ENCODE results near the gene KDM4C. TPM values are rescaled to one million over a fixed set of nuclear protein-coding genes. Genes with fewer than 3 reads are reported as not detected.
A peak's percentile ranks its signal among the peaks of the same experiment; 100 is the strongest.

KDM4C gene
- total and polyA plus RNA-seq, 2 of the 13 experiments (the other 11 are each of a cell fraction or from before 2014, with no cell fraction given) = 19.4 to 23.6 TPM

DNA sequence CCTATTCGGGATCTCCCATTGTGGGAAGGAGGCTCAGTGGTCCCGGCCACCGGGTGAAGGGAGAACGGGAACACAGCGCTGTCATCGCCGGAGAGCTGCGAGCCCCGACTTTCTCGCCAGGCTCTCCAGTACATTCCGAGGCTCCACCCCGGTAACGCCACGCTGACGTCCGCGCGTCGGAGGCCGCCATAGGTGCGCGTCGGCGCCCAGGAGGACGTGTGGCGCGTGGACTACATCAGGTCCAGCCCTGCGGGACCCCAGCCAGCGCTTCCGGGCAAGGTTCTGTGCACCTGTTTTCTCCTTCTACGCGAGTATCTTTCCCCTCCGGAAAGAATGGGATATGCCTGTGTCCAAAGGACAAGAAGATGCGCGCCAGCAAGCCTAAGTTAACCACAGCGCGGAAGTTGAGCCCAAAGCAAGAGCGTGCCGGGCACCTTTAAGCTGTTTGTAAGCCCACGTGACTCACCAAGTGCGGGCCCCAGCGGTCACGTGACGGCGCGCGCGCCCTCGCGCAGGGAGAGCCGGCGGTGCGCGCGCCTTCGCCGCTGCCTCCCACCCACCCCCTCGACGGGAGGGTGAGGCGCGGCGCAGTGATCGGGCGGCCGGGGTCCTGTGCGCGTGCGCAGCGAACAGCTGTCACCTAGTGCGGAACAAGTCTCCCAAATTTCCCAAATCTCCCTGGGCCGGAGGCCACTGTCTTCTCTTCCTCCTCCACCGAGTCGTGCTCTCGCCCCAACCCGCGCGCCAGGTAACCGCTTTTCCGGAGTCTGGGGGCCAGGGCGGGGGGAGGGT, at the start of gene KDM4C (continued):
- TF ChIP-seq, protein P1, sequence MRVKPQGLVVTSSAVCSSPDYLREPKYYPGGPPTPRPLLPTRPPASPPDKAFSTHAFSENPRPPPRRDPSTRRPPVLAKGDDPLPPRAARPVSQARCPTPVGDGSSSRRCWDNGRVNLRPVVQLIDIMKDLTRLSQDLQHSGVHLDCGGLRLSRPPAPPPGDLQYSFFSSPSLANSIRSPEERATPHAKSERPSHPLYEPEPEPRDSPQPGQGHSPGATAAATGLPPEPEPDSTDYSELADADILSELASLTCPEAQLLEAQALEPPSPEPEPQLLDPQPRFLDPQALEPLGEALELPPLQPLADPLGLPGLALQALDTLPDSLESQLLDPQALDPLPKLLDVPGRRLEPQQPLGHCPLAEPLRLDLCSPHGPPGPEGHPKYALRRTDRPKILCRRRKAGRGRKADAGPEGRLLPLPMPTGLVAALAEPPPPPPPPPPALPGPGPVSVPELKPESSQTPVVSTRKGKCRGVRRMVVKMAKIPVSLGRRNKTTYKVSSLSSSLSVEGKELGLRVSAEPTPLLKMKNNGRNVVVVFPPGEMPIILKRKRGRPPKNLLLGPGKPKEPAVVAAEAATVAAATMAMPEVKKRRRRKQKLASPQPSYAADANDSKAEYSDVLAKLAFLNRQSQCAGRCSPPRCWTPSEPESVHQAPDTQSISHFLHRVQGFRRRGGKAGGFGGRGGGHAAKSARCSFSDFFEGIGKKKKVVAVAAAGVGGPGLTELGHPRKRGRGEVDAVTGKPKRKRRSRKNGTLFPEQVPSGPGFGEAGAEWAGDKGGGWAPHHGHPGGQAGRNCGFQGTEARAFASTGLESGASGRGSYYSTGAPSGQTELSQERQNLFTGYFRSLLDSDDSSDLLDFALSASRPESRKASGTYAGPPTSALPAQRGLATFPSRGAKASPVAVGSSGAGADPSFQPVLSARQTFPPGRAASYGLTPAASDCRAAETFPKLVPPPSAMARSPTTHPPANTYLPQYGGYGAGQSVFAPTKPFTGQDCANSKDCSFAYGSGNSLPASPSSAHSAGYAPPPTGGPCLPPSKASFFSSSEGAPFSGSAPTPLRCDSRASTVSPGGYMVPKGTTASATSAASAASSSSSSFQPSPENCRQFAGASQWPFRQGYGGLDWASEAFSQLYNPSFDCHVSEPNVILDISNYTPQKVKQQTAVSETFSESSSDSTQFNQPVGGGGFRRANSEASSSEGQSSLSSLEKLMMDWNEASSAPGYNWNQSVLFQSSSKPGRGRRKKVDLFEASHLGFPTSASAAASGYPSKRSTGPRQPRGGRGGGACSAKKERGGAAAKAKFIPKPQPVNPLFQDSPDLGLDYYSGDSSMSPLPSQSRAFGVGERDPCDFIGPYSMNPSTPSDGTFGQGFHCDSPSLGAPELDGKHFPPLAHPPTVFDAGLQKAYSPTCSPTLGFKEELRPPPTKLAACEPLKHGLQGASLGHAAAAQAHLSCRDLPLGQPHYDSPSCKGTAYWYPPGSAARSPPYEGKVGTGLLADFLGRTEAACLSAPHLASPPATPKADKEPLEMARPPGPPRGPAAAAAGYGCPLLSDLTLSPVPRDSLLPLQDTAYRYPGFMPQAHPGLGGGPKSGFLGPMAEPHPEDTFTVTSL (CRISPR knock-in tag; IDR thresholded peaks at IDR 0.05; ENCODE audit: borderline replicate concordance) = peak; percentile 62
- TF ChIP-seq, protein P2, sequence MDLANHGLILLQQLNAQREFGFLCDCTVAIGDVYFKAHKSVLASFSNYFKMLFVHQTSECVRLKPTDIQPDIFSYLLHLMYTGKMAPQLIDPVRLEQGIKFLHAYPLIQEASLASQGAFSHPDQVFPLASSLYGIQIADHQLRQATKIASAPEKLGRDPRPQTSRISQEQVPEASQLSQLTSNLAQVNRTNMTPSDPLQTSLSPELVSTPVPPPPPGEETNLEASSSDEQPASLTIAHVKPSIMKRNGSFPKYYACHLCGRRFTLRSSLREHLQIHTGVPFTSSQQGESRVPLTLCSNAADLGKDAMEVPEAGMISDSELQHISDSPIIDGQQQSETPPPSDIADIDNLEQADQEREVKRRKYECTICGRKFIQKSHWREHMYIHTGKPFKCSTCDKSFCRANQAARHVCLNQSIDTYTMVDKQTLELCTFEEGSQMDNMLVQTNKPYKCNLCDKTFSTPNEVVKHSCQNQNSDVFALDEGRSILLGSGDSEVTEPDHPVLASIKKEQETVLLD (CRISPR knock-in tag; IDR thresholded peaks at IDR 0.05; ENCODE audit: low read depth) = peak; percentile 56; the same call in 1 of the 2 replicates
- no peak; the same call in 1 of the 2 replicates for TF ChIP-seq KDM4B (CRISPR knock-in tag; IDR thresholded peaks at IDR 0.05)
- no peak for TF ChIP-seq CCAR2 (optimal IDR thresholded peaks at IDR 0.05; ENCODE audit: low read depth, low read length)
- TF ChIP-seq, protein P3, sequence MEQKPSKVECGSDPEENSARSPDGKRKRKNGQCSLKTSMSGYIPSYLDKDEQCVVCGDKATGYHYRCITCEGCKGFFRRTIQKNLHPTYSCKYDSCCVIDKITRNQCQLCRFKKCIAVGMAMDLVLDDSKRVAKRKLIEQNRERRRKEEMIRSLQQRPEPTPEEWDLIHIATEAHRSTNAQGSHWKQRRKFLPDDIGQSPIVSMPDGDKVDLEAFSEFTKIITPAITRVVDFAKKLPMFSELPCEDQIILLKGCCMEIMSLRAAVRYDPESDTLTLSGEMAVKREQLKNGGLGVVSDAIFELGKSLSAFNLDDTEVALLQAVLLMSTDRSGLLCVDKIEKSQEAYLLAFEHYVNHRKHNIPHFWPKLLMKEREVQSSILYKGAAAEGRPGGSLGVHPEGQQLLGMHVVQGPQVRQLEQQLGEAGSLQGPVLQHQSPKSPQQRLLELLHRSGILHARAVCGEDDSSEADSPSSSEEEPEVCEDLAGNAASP (CRISPR knock-in tag; IDR thresholded peaks at IDR 0.05; ENCODE audit: borderline replicate concordance) = no peak; the same call in none of the 2 replicates
- TF ChIP-seq, protein P4, sequence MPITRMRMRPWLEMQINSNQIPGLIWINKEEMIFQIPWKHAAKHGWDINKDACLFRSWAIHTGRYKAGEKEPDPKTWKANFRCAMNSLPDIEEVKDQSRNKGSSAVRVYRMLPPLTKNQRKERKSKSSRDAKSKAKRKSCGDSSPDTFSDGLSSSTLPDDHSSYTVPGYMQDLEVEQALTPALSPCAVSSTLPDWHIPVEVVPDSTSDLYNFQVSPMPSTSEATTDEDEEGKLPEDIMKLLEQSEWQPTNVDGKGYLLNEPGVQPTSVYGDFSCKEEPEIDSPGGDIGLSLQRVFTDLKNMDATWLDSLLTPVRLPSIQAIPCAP (CRISPR knock-in tag; IDR thresholded peaks at IDR 0.05; ENCODE audit: low read depth) = peak; percentile 81; the same call in 1 of the 2 replicates
- peak; percentile 82 for TF ChIP-seq ZSCAN21 (CRISPR knock-in tag; IDR thresholded peaks at IDR 0.05; ENCODE audit: borderline replicate concordance)
- TF ChIP-seq, protein P5, sequence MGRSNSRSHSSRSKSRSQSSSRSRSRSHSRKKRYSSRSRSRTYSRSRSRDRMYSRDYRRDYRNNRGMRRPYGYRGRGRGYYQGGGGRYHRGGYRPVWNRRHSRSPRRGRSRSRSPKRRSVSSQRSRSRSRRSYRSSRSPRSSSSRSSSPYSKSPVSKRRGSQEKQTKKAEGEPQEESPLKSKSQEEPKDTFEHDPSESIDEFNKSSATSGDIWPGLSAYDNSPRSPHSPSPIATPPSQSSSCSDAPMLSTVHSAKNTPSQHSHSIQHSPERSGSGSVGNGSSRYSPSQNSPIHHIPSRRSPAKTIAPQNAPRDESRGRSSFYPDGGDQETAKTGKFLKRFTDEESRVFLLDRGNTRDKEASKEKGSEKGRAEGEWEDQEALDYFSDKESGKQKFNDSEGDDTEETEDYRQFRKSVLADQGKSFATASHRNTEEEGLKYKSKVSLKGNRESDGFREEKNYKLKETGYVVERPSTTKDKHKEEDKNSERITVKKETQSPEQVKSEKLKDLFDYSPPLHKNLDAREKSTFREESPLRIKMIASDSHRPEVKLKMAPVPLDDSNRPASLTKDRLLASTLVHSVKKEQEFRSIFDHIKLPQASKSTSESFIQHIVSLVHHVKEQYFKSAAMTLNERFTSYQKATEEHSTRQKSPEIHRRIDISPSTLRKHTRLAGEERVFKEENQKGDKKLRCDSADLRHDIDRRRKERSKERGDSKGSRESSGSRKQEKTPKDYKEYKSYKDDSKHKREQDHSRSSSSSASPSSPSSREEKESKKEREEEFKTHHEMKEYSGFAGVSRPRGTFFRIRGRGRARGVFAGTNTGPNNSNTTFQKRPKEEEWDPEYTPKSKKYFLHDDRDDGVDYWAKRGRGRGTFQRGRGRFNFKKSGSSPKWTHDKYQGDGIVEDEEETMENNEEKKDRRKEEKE (IDR thresholded peaks at IDR 0.05) = no peak
- TF ChIP-seq, protein P6, sequence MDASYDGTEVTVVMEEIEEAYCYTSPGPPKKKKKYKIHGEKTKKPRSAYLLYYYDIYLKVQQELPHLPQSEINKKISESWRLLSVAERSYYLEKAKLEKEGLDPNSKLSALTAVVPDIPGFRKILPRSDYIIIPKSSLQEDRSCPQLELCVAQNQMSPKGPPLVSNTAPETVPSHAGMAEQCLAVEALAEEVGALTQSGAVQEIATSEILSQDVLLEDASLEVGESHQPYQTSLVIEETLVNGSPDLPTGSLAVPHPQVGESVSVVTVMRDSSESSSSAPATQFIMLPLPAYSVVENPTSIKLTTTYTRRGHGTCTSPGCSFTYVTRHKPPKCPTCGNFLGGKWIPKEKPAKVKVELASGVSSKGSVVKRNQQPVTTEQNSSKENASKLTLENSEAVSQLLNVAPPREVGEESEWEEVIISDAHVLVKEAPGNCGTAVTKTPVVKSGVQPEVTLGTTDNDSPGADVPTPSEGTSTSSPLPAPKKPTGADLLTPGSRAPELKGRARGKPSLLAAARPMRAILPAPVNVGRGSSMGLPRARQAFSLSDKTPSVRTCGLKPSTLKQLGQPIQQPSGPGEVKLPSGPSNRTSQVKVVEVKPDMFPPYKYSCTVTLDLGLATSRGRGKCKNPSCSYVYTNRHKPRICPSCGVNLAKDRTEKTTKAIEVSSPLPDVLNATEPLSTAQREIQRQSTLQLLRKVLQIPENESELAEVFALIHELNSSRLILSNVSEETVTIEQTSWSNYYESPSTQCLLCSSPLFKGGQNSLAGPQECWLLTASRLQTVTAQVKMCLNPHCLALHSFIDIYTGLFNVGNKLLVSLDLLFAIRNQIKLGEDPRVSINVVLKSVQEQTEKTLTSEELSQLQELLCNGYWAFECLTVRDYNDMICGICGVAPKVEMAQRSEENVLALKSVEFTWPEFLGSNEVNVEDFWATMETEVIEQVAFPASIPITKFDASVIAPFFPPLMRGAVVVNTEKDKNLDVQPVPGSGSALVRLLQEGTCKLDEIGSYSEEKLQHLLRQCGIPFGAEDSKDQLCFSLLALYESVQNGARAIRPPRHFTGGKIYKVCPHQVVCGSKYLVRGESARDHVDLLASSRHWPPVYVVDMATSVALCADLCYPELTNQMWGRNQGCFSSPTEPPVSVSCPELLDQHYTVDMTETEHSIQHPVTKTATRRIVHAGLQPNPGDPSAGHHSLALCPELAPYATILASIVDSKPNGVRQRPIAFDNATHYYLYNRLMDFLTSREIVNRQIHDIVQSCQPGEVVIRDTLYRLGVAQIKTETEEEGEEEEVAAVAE (CRISPR knock-in tag; IDR thresholded peaks at IDR 0.05; ENCODE audit: borderline replicate concordance) = no peak
